MM.1S (cell line): ENCODE measurements around the gene SORL1.

Experiments used
- CTCF ChIP-seq: fragments of 300-600 bp; sonication (generic); IDR thresholded peaks from 2 replicates; pipeline ENCODE4 v1.5.1; 2016; ENCODE audit warnings: antibody characterized with exemption, low read length, mixed read lengths
- EZH2 ChIP-seq: fragments of 300-600 bp; sonication (generic); optimal IDR thresholded peaks from 2 replicates; pipeline ENCODE3; 2017; ENCODE audit warnings: low read depth, mild to moderate bottlenecking, antibody characterized with exemption, low read length, mixed read lengths
- EZH2phosphoT487 ChIP-seq: fragments of 300-600 bp; sonication (generic); IDR thresholded peaks from 2 replicates; pipeline ENCODE4 v1.6.1; 2018; ENCODE audit warnings: antibody characterized with exemption, low read length

DNA sequence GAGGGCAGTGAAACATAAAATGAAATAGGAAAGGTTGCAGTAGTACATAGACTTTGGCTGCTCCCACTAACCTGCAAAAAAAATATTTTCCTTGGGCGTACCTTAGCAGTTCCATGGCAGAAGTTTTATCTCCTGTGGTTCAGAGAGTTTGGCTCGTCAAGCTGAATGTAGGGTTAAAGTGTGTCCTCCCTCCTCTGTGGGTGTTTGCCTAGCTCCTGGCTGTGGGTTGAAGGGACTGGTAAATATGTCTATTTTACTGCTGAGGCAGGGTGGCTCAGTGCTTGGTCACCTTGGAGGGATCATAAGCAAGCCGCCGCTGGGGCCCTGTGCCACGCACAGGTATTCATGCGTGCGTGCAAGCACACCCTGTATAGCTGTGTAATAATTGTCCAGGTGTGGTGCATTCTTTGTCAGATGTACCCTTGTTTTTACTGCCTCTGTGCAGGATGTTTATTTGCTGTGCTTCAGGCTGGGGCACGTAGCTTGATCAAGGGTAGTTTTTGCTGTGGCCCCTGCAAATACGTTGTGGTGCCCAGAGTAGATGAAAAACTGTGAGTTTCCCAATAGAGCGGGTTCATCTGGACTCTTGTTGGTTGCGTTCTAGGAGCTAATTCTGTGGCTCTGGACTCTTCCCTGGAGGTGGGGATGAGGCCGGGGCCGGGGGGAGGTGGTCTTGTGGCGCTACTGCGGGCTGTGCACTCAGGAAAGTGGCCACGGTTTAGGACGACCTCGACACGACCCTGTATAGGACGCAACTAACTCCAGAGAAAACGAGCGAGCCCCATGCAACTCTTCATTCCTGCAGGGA lies 732 bp upstream of the SORL1 start:
- TF ChIP-seq CTCF (no peak), EZH2phosphoT487 (no peak), EZH2 (no peak)
